GM12878 (cell line): Measurements from ENCODE around the gene CCDC28B. TPM values are rescaled to one million over a fixed set of nuclear protein-coding genes. Genes with fewer than 3 reads are reported as not detected.

Experiments used
- ATAC-seq: fragments of 200-7000 bp; cut with Tn5 transposase; 3 replicates; pipeline ENCODE4 v1.9.1; 2020; ENCODE audit warnings: mild to moderate bottlenecking, moderate library complexity
- BruUV-seq: library from RNA; stranded (reverse); fragments of 400-500 nt; replicated peaks from 2 replicates; lab custom pipeline; 2021; lab: Mats Ljungman, UMichigan
- CTCF ChIA-PET: fragments of 300-600 bp; sonication (Branson Sonifier 250); formaldehyde crosslinking; extraction: SDS; loops from one replicate; lab custom pipeline; 2021; ENCODE audit warnings: inconsistent platforms; lab: Yijun Ruan, JAX
- POLR2A ChIA-PET: fragments of 350-600 bp; formaldehyde crosslinking; extraction: SDS; loops from one replicate; lab custom pipeline; 2021; ENCODE audit warnings: inconsistent platforms; lab: Charles Lee
- RAD21 ChIA-PET: fragments of 300-600 bp; sonication (Branson Sonifier 250); formaldehyde crosslinking; loops from one replicate; lab custom pipeline; 2023; ENCODE audit warnings: antibody characterized with exemption; ENCODE audit not compliant: unreplicated experiment; lab: Charles Lee
- SMC1A ChIA-PET: fragments of 300-600 bp; sonication (Branson Sonifier 250); formaldehyde crosslinking; loops from one replicate; lab custom pipeline; 2023; ENCODE audit not compliant: unreplicated experiment, uncharacterized antibody; lab: Charles Lee
- DNase-seq: peaks from one replicate; pipeline ENCODE4 v3.0.0-alpha.2; 2011; ENCODE audit warnings: low read depth, low spot score
- FAIRE-seq: peaks from 3 replicates; lab custom pipeline; 2011; peaks lifted over from hg19 to GRCh38; lab: Jason Lieb, UNC
- H2AFZ ChIP-seq: 2 replicates; pipeline ENCODE4 v1.6.0; 2011; ENCODE audit warnings: low read depth, low read length, control low read depth; ENCODE audit not compliant: control insufficient read depth
- H3K27ac ChIP-seq: 2 replicates; pipeline ENCODE4 v1.5.1; 2011; ENCODE audit warnings: control low read depth; ENCODE audit not compliant: control insufficient read depth, insufficient read depth
- H3K27me3 ChIP-seq, 2 experiments: replicated peaks in 1 of 2; 2 replicates each; pipeline versions ENCODE4 v1.6.0 to v1.6.1; 2011; ENCODE audit warnings: low read length in 1 of 2; ENCODE audit not compliant: control insufficient read depth in 2 of 2, insufficient read depth in 2 of 2
- H3K36me3 ChIP-seq, 2 experiments: 2 replicates each; pipeline ENCODE4 v1.5.1; 2011; ENCODE audit warnings: low read length in 1 of 2; ENCODE audit not compliant: control insufficient read depth in 2 of 2, insufficient read depth in 2 of 2
- H3K4me1 ChIP-seq: 2 replicates; pipeline ENCODE4 v1.6.1; 2011; ENCODE audit warnings: mild to moderate bottlenecking, low read length, moderate library complexity, mixed read lengths; ENCODE audit not compliant: control insufficient read depth, insufficient read depth
- H3K4me2 ChIP-seq: 2 replicates; pipeline ENCODE4 v1.6.0; 2011; ENCODE audit warnings: control low read depth; ENCODE audit not compliant: control insufficient read depth, insufficient read depth
- H3K4me3 ChIP-seq: fragments of 200-600 bp; sonication (generic); 2 replicates; pipeline ENCODE4 v1.5.1; 2016
- H3K79me2 ChIP-seq: 2 replicates; pipeline ENCODE4 v1.6.0; 2011; ENCODE audit warnings: low read length; ENCODE audit not compliant: control insufficient read depth, insufficient read depth
- H3K9ac ChIP-seq: 2 replicates; pipeline ENCODE4 v1.8.0; 2011; ENCODE audit warnings: low read length, control low read depth, mixed read lengths; ENCODE audit not compliant: control insufficient read depth, insufficient read depth
- H3K9me3 ChIP-seq: replicated peaks from 3 replicates; pipeline ENCODE4 v1.5.1; 2011; ENCODE audit warnings: mild to moderate bottlenecking, low read length; ENCODE audit not compliant: control insufficient read depth, insufficient read depth
- H4K20me1 ChIP-seq: 2 replicates; pipeline ENCODE4 v1.6.0; 2011; ENCODE audit not compliant: control insufficient read depth, insufficient read depth
- MYC ChIP-seq: IDR thresholded peaks from 2 replicates; pipeline ENCODE4 v1.6.1; 2011; ENCODE audit warnings: mild to moderate bottlenecking, low read length, moderate library complexity, inconsistent platforms; ENCODE audit not compliant: insufficient read depth, insufficient replicate concordance, insufficient read length, severe bottlenecking
- SUPT20H ChIP-seq: IDR thresholded peaks from 2 replicates; pipeline ENCODE4 v1.6.1; 2011; ENCODE audit warnings: low read depth, mild to moderate bottlenecking, low read length, moderate library complexity, borderline replicate concordance; ENCODE audit not compliant: control insufficient read depth
- WGBS: methylation state at CpG from one replicate; pipeline ENCODE4 v1.1.6; 2016; ENCODE audit warnings: low lambda C conversion rate; ENCODE audit not compliant: insufficient replicate concordance, insufficient coverage; ENCODE audit errors: missing lambda C conversion rate; 5-methylcytosine and 5-hydroxymethylcytosine counted together
- in situ Hi-C: fragments of 300-500 bp; cut with MboI; formaldehyde crosslinking; loops from 9 replicates; pipeline ENCODE4 v1.14.3; 2018; ENCODE audit warnings: mixed read lengths
- intact Hi-C: fragments of 100-400 bp; cut with micrococcal nuclease; formaldehyde crosslinking; loops from one replicate; pipeline ENCODE4 v1.14.2; 2022; ENCODE audit not compliant: unreplicated experiment
- polyA plus RNA-seq, 11 experiments: library from polyadenylated mRNA; depleted of rRNA in 4 of 11; unstranded in 6 of 11; stranded (reverse) in 5 of 11; fragments of >200 nt; fragmentation: Nextera tagmentation in 4 of 11; fragmentation: Illumina TruSeq in 1 of 11; extraction: Ambion mirVana in 4 of 11; extraction: Trizol in 1 of 11; gene quantifications; 1 replicate in 1 of 11; 2 replicates in 10 of 11; pipeline versions ENCODE4 v1.2.1 to v1.2.3, GENCODE V29; 2011 to 2016; ENCODE audit warnings: inconsistent platforms in 2 of 11, missing spikeins in 2 of 11, low read depth in 1 of 11
- total RNA-seq, 4 experiments: library from RNA; depleted of rRNA in 3 of 4; stranded (reverse); fragments of >200 nt in 3 of 4; fragmentation: Illumina TruSeq in 1 of 4; extraction: Trizol in 1 of 4; gene quantifications; 2 replicates each; pipeline versions ENCODE4 v1.2.1 to v1.2.3, GENCODE V29; 2013 to 2021
- TF ChIP-seq, protein P1 (sequence below): fragments of 450-650 bp; IDR thresholded peaks from 2 replicates; pipeline ENCODE4 v1.6.1; 2016; ENCODE audit warnings: mild to moderate bottlenecking

CCDC28B gene
- total and polyA plus RNA-seq, 10 of the 15 experiments (the other 5 are each of a cell fraction or from before 2014, with no cell fraction given): 10.5 to 135 (median 90.6) TPM

GRCh38 chr1:32172621-32173245 is 27.7 kb upstream of the CCDC28B start:
- ChIA-PET POLR2A (interaction anchor here (0.6 to 0.7 kb wide), 2 partner anchors 820 to 932 kb away, joined by 5 to 6 read pairs; no protein-coding TSS in a partner anchor), CTCF (no interaction called here), RAD21 (no interaction called here), SMC1A (no interaction called here)
- no TSS peak for BruUV-seq
- H3K4me2 ChIP-seq: no peak overlapping the region
- H4K20me1 ChIP-seq: no peaks in the 10 kb centered on the region
- H3K9ac ChIP-seq: no peak overlapping the region
- no peaks in the 10 kb centered on the region for H3K9me3 ChIP-seq
- peaks cover 10 to 28% of the 10 kb centered on the region in 2 experiments for H3K36me3 ChIP-seq
- no peak overlapping the region for H2AFZ ChIP-seq
- intact Hi-C loops: no loop called here
- no peak for TF ChIP-seq MYC
- TF ChIP-seq, protein P1, sequence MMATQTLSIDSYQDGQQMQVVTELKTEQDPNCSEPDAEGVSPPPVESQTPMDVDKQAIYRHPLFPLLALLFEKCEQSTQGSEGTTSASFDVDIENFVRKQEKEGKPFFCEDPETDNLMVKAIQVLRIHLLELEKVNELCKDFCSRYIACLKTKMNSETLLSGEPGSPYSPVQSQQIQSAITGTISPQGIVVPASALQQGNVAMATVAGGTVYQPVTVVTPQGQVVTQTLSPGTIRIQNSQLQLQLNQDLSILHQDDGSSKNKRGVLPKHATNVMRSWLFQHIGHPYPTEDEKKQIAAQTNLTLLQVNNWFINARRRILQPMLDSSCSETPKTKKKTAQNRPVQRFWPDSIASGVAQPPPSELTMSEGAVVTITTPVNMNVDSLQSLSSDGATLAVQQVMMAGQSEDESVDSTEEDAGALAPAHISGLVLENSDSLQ: no peak
- no peak for TF ChIP-seq SUPT20H
- FAIRE-seq (no peak), ATAC-seq (no peak), DNase-seq (no peak)
- H3K4me1 ChIP-seq: no peaks in the 10 kb centered on the region
- H3K27me3 ChIP-seq: no peaks in the 10 kb centered on the region
- no peak overlapping the region for H3K27ac ChIP-seq
- no peaks in the 10 kb centered on the region for H3K79me2 ChIP-seq
- no peak overlapping the region for H3K4me3 ChIP-seq
- in situ Hi-C loops: no loop called here
- 100% methylated on average over 1 of the region's 1 CpG for WGBS
